DMS114 treated with DMSO at 0.1 percent for 48 hours (cell line): ENCODE measurements around the gene KCNH1.

Experiments
- DNase-seq: peaks from one replicate; lab custom pipeline; 2025; ENCODE audit not compliant: unreplicated experiment; lab: John Stamatoyannopoulos, UW

The KCNH1 gene

DNA sequence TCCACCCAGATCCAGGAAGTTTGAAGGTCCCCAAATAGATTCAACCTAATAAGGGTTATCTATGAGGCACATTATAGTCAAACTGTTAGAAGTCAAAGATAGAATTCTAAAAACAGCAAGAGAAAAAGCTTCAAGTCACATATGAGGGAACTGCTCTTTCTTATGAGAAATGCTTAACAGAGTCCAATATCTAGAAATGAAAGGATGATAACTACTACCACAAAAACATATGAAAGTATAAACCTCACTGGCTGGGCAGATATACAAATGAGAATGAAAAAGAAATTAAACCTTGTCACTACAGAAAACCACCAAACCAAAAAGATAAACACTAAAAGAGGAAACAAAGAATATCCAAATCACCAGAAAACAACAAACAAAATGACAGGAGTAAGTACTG, 201.8 kb downstream of the KCNH1 start:
- DNase-seq, result no peak

DNA sequence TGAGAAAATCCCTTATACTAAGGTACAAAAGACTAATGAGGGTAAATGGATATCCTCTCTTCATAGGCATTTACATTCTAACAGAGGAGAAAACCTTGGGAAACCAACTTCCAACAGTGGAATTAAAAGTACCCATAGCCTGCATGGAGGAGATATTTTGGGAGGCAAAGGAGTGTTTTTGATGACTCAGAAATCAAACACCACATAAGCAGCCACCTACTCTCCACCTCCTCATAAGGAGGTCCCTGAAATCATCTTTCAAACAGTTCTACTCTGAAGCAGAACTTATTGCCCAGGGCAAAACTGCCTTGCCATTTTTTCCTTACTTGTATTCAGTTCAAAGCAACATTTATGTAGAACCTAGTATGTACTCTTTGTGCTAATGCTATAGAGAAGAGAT, 211.3 kb downstream of the KCNH1 start:
- DNase-seq, result no peak

DNA sequence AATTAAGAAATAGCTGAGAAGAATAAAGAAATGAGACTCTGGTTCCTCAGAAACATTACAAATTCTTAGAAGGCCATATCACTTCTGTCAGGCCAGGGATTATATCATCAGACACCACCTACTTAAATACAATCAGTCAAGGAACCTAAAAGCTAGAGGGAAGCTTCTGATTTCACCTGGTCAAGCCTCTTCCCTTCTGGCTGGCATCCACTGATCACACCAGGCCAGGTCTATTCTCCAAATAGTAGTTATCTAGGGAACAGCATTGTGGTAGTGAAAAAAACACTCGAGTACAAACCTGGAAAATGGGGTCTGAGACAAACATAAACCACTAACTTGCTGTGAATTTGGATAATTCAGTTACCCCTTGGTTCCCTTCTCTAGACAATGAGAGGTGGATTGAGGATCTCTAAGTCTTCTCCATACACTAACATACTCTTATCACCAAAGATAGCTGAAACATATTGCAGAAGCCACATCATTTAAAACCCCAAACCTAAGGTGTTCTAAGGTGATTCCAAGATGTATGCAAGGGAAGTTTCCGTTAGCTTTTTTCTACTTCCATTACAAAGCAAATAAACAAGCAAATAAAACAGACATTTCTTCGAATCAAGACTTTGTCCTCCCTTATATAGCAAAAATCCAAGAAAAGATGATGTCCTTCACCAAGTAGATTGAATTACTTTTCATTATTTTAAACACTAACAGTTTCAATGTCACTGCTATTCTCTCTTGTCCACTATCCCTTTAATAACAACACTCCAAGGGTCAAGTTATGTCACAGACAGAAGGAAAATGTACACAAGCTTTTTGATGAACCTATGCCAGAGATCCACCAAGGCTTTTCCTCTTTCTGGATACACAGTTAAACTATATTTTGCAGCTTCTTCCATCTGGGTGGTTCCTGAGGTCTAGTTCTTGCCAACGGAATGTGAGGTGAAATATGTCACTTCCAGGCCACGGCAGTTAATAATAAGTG, 212.9 kb downstream of the KCNH1 start:
- DNase-seq, result no peak

DNA sequence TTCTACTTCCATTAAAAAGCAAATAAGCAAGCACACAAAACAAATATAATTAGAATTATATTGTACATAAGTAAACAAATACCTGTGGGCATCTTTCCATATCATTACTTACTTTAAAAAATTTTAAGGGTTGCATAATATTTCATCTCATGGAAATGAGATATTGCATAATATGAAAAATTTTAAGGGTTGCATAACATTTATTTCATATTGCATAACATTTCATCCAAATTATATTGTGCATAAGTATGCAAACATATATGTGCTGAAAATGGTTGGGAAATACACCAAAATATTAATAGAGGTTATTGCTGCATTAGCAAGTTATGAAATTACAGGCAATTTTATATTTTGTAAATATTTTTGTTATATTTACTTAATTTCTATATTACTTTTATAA, 213.7 kb downstream of the KCNH1 start:
- no peak for DNase-seq

GRCh38 chr1:210918893-210919292, 215.1 kb downstream of the KCNH1 start:
- no peak for DNase-seq

- no peak for DNase-seq
Measured at GRCh38 chr1:210917560-210918169, 216.3 kb downstream of the KCNH1 start.

DNA sequence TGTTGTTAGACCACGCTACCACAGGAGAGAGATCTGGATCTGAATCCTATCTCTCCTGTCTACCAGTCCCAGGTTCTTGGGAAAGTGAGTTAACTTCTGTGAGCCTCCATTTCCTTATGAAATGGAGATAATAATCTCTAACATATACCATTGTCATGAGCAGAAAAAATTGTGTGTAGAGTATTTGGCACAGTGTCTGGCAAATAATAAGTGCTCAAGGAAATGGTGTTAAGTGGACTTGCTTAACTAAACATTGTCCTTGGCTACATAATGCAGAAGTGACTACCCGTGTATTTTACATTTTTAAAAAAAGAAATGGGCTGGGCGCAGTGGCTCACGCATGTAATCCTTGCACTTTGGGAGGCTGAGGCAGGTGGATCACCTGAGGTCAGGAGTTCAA, 217.4 kb downstream of the KCNH1 start:
- DNase-seq, result no peak

DNA sequence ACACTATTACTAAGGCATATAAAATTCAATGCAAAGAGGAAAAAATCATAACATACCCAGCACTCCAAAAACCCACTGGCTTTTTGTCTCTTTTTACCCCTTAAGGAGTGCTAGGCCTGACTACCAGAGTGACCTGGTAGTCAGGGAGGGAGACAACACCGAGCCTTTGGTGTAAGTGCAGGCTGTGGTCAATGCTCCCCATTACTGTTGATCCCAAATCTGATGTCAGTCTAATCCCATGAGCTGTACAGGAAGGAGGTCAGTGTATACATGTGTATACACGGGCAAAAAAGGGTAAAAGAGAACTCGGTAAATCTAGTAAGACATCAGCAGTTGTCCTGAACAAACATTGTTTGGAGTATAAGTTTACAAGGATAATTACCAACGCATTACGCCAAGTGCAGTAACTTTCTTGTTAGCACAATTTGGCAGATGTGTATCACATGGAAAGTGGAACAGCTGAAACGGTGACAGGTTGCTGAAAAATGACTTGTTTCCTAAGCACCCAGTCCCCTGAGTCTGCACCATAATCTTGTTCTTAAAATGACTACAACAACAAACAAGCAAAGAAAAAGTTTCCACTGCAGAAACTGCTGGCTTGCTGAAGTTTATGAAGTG, 217.9 kb downstream of the KCNH1 start:
- no peak for DNase-seq

GRCh38 chr1:210912752-210913151, 221.2 kb downstream of the KCNH1 start:
- DNase-seq, result no peak

GRCh38 chr1:210910020-210910575, 223.8 kb downstream of the KCNH1 start:
- no peak for DNase-seq

GRCh38 chr1:210908791-210909190, 225.2 kb downstream of the KCNH1 start:
- no peak for DNase-seq

GRCh38 chr1:210908257-210908656, 225.7 kb downstream of the KCNH1 start:
- DNase-seq, result no peak

GRCh38 chr1:210907251-210907805, 226.6 kb downstream of the KCNH1 start:
- no peak for DNase-seq

DNA sequence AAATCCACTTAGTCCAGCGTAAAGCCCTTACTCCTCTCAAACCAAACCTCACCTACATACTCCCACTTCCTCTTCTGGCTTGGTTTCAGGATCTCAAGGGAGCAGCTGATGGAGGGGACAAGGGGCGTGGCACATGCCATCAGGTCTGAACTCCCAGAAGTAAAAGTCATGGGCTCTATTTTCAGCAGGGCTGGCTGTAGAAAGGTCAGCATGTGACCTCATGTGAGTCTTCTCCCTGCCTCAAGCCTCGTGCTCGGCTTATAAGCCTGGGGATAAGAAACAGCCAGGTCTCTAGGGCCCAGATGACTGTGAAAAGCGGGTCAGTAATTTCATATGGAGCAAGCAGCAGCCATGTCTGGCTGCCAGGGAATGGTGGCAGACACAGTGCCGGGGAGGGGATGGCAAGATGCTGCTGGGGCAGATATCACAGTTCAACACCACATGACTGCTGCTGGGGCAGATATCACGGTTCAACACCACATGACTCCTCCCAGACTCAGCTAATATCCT, 227.9 kb downstream of the KCNH1 start:
- no peak for DNase-seq

DNA sequence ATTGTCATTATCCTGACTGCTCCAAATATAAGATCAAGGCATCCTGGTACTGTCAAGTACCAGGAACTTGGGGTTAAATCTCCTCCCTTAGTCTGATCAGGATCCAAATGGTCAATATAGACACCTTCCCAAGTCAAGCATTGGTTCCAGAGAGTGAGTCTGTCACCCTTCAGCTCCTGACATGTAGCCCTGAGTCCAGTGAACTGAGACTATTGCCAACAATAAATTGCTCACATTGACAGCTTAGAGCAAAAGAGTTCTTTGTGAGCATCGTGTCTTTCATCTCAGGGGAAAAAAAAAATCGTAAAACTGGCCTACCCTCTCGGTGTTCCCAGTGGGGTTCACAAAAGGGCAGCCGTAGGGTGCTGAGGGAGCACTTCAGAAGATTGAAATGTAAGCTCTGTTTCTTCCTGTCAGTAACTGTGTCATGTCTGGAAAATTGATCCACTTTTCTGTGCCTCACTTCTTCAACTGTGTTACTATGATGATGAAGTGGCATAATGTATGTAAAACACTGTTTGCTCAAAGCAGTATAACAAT, 228.5 kb downstream of the KCNH1 start:
- DNase-seq, result no peak

- DNase-seq, result no peak
Measured at GRCh38 chr1:210901981-210902770, 231.8 kb downstream of the KCNH1 start.

DNA sequence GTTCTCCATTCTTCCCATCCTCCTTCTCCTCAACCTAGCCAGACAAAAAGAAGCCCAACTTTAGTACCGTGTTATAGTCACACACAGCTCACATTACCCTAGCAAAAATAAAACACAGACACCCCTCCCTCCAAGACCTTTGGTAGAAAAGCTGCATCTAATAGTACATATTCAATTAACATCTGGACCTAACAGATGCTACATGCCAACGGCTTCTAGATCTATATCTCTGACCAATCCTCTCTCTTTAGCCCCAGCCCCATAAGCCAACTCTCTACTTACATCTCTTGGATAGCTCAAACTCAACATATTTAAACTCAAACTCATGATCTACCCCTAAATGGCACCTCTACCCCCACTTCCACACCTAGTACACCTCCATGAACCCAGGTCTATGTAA, 233.1 kb downstream of the KCNH1 start:
- no peak for DNase-seq

DNA sequence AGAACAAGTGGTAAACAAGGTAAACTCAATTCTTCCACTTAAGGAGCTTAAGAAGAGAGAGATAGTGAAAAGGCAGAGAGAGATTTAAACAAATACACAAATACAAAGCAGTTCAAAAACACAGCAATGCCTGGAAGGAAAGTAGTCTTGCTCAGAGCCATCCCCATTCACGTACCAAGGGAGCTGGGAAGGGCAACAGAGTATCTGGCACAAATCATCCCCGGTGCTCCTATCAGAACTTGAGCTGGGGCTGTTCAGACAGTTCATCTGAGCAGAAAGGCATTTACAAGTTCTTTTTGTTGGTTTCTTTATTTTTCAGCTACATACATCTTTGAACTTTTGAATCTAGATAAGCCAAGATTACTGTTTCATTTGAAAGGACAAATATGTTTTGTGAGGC, 233.9 kb downstream of the KCNH1 start:
- no peak for DNase-seq

DNA sequence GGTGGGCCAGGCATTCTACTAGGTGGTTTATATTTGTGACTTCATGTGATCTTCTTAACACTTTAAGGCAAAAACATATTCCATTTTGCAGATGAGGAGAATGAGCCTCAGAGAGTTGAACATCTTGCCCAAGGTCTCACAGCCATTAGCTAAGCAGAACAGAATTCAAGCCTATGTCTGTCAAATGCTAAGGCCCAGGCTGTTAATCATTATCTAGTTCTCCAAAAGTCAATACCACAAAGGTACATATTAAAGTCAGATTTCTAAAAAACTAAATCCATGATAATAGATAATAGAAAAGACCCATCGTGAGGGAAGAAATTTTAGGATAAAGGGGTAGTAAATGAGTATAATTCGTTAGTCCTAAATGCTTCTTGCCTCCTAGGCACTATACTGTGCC, 234.3 kb downstream of the KCNH1 start:
- DNase-seq, result no peak

- DNase-seq, result no peak
Measured at GRCh38 chr1:210898473-210898872, 235.5 kb downstream of the KCNH1 start.
